ENCODE measurements around the gene NOP14. TPM values are rescaled to one million over a fixed set of nuclear protein-coding genes. Genes with fewer than 3 reads are reported as not detected.
A peak's percentile ranks its signal among the peaks of the same experiment; 100 is the strongest.

The NOP14 gene
- total RNA-seq, 1 donor from 2014 or later = 11.2 TPM

- no peak for DNase-seq
Measured at GRCh38 chr4:2914256-2915126, 48.7 kb downstream of the NOP14 start.

GRCh38 chr4:2913168-2913567, 50.0 kb downstream of the NOP14 start:
- no peak for DNase-seq

GRCh38 chr4:2911868-2912267, 51.3 kb downstream of the NOP14 start:
- DNase-seq = no peak

- DNase-seq = no peak
Measured at GRCh38 chr4:2910409-2910808, 52.8 kb downstream of the NOP14 start.

- DNase-seq = no peak
Measured at GRCh38 chr4:2909583-2909982, 53.6 kb downstream of the NOP14 start.

- no peak for DNase-seq
Measured at GRCh38 chr4:2908686-2909085, 54.5 kb downstream of the NOP14 start.

GRCh38 chr4:2907706-2908293, 55.4 kb downstream of the NOP14 start:
- DNase-seq = no peak

GRCh38 chr4:2907226-2907625, 56.0 kb downstream of the NOP14 start:
- no peak for DNase-seq

- DNase-seq = no peak
Measured at GRCh38 chr4:2906218-2906617, 57.0 kb downstream of the NOP14 start.

GRCh38 chr4:2905544-2905943, 57.7 kb downstream of the NOP14 start:
- no peak for DNase-seq

- no peak for DNase-seq
Measured at GRCh38 chr4:2902126-2902525, 61.1 kb downstream of the NOP14 start.

- no peak for DNase-seq
Measured at GRCh38 chr4:2901186-2901585, 62.0 kb downstream of the NOP14 start.

- DNase-seq = no peak
Measured at GRCh38 chr4:2900741-2901140, 62.5 kb downstream of the NOP14 start.

GRCh38 chr4:2898001-2898400, 65.2 kb downstream of the NOP14 start:
- DNase-seq = no peak

GRCh38 chr4:2893772-2894171, 69.4 kb downstream of the NOP14 start:
- DNase-seq = no peak

- DNase-seq = no peak
Measured at GRCh38 chr4:2891294-2891693, 71.9 kb downstream of the NOP14 start.

GRCh38 chr4:2888886-2889285, 74.3 kb downstream of the NOP14 start:
- peak; percentile 47 for DNase-seq

Other genes with a start within 250 kb of the NOP14 start
- gene TNIP2, start 207.1 kb downstream of the NOP14 start, total RNA-seq = 12.4 TPM
- gene SH3BP2, start 170.3 kb downstream of the NOP14 start, total RNA-seq = 29.4 TPM
- 159 TPM for gene ADD1, start 119.6 kb downstream of the NOP14 start, total RNA-seq
- 7.5 TPM for gene GRK4, start 165 bp upstream of the NOP14 start, total RNA-seq
- not detected for gene HTT-AS, start 111.1 kb upstream of the NOP14 start, total RNA-seq
- gene HTT, start 111.3 kb upstream of the NOP14 start, total RNA-seq = 56.2 TPM